HepG2 (cell line): Measurements from ENCODE around the gene AURKA. TPM values are rescaled to one million over a fixed set of nuclear protein-coding genes. Genes with fewer than 3 reads are reported as not detected.

Experiments
- LCORL ChIP-seq, 2 experiments: fragments of 450-650 bp in 1 of 2; sonication (generic) in 1 of 2; formaldehyde crosslinking in 1 of 2; IDR thresholded peaks; 2 replicates each; pipeline versions ENCODE4 v1.5.0 to v1.6.1; 2017 to 2020; ENCODE audit warnings: antibody characterized with exemption in 1 of 2, missing genetic modification reagents in 1 of 2
- MAZ ChIP-seq, 2 experiments: sonication (generic) in 1 of 2; formaldehyde crosslinking in 1 of 2; IDR thresholded peaks; 2 replicates each; pipeline versions ENCODE4 v1.5.0 to v1.6.1; 2012 to 2020; ENCODE audit warnings: low read depth in 2 of 2, mild to moderate bottlenecking in 2 of 2, borderline replicate concordance in 1 of 2, improper control_type of control experiment in 1 of 2, low read length in 1 of 2, missing genetic modification reagents in 1 of 2, moderate library complexity in 1 of 2
- MEIS1 ChIP-seq: sonication (generic); formaldehyde crosslinking; IDR thresholded peaks from 2 replicates; pipeline ENCODE4 v1.9.0; 2021; ENCODE audit warnings: mild to moderate bottlenecking, missing genetic modification reagents, moderate library complexity, borderline replicate concordance
- TAF15 ChIP-seq: fragments of 200-400 bp; formaldehyde crosslinking; IDR thresholded peaks from one replicate; pipeline ENCODE4 v1.6.1; 2018; ENCODE audit warnings: mild to moderate bottlenecking, low read depth, low read length; ENCODE audit not compliant: poor library complexity, severe bottlenecking
- TBX3 ChIP-seq: fragments of 450-650 bp; IDR thresholded peaks from 2 replicates; pipeline ENCODE4 v1.6.1; 2017; ENCODE audit warnings: antibody characterized with exemption, mild to moderate bottlenecking, inconsistent platforms, borderline replicate concordance
- TSC22D2 ChIP-seq: sonication (generic); formaldehyde crosslinking; IDR thresholded peaks from 2 replicates; pipeline ENCODE4 v1.5.1; 2020; ENCODE audit warnings: missing genetic modification reagents, mild to moderate bottlenecking, borderline replicate concordance
- ZFAT ChIP-seq: sonication (generic); formaldehyde crosslinking; conservative IDR thresholded peaks from 2 replicates; pipeline ENCODE4 v1.8.1; 2023; ENCODE audit warnings: missing genetic modification reagents, inconsistent platforms
- ZFP62 ChIP-seq: sonication (generic); formaldehyde crosslinking; IDR thresholded peaks from 2 replicates; pipeline ENCODE4 v1.4.0; 2020; ENCODE audit warnings: missing genetic modification reagents
- ZNF138 ChIP-seq: sonication (generic); formaldehyde crosslinking; IDR thresholded peaks from 2 replicates; pipeline ENCODE4 v1.5.0; 2020; ENCODE audit warnings: mild to moderate bottlenecking, low read depth, missing genetic modification reagents
- ZNF282 ChIP-seq: fragments of 450-650 bp; IDR thresholded peaks from 2 replicates; pipeline ENCODE4 v1.6.1; 2018; ENCODE audit not compliant: partially characterized antibody
- ZSCAN29 ChIP-seq: sonication (generic); formaldehyde crosslinking; conservative IDR thresholded peaks from 2 replicates; pipeline ENCODE4 v1.4.0; 2020; ENCODE audit warnings: mild to moderate bottlenecking, missing genetic modification reagents
- polyA plus RNA-seq, 8 experiments: library from polyadenylated mRNA; depleted of rRNA in 3 of 8; stranded (reverse) in 7 of 8; unstranded in 1 of 8; fragments of >200 nt; fragmentation: Illumina TruSeq in 4 of 8; extraction: Trizol in 4 of 8; gene quantifications; 2 replicates each; pipeline versions ENCODE4 v1.2.1 to v1.2.3, GENCODE V29; 2011 to 2016; ENCODE audit warnings: low read depth in 4 of 8, missing spikeins in 1 of 8, mixed read lengths in 1 of 8; ENCODE audit not compliant: insufficient read depth in 1 of 8
- total RNA-seq, 5 experiments: library from RNA; depleted of rRNA; stranded (reverse); fragments of >200 nt; fragmentation: Illumina TruSeq; extraction: Trizol; gene quantifications; 2 replicates each; pipeline ENCODE4 v1.2.3, GENCODE V29; 2016; ENCODE audit warnings: low read depth in 1 of 5
- TF ChIP-seq, protein P1 (sequence below): sonication (generic); formaldehyde crosslinking; IDR thresholded peaks from 2 replicates; pipeline ENCODE4 v1.4.0; 2020; ENCODE audit warnings: missing genetic modification reagents, mild to moderate bottlenecking, borderline replicate concordance
- TF ChIP-seq, protein P2 (sequence below): sonication (generic); formaldehyde crosslinking; IDR thresholded peaks from 2 replicates; pipeline ENCODE4 v1.5.1; 2020; ENCODE audit warnings: mild to moderate bottlenecking, missing genetic modification reagents
- TF ChIP-seq, protein P3 (sequence below): sonication (generic); formaldehyde crosslinking; IDR thresholded peaks from 2 replicates; pipeline ENCODE4 v1.4.0; 2020; ENCODE audit warnings: missing genetic modification reagents
- TF ChIP-seq, protein P4 (sequence below): sonication (generic); formaldehyde crosslinking; conservative IDR thresholded peaks from 2 replicates; pipeline ENCODE4 v1.4.0; 2020; ENCODE audit warnings: missing genetic modification reagents
- TF ChIP-seq, protein P5 (sequence below): sonication (generic); formaldehyde crosslinking; IDR thresholded peaks from 2 replicates; pipeline ENCODE4 v1.4.0; 2020; ENCODE audit warnings: missing genetic modification reagents

Gene AURKA
- total and polyA plus RNA-seq, 2 of the 13 experiments (the other 11 are each of a cell fraction or from before 2014, with no cell fraction given): 96.4 to 224 TPM

DNA sequence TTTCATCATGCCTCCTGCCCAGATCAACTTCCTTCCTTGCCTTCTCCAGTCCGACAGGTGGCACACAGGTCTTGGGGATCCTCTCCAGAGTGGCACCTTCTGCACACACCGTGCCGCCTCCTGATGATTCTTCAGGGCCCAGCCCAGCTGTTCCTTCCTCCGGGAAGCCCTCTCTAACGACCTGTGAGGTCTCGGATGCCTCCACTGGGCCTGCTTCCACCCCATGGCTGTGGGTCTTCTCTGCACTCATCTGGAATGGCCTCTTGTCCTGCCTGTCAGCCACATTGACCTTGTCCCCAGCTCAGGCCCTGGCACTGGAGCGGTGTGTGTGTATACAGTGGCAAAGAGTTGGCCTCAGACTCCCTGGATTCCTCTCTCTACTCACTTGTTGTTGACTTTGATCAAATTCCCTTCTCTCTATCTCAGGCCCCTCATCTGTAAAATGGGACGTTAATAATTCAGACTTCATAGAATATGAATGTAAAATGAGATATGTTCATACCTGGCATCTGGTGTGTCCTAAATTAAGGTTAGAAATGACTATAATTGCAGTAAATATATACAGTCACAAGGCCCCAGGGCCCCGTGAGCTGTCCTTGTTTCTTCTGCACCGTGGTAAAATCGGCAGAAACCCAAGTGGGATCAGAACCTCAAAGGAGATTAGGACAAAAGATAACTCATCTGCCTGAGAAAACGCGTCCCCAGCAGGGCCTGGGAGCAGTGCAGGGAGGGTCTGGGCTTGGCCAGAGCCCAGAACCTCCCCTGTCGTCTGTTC lies 31.7 kb downstream of the AURKA start (continued):
- TF ChIP-seq, protein P1, sequence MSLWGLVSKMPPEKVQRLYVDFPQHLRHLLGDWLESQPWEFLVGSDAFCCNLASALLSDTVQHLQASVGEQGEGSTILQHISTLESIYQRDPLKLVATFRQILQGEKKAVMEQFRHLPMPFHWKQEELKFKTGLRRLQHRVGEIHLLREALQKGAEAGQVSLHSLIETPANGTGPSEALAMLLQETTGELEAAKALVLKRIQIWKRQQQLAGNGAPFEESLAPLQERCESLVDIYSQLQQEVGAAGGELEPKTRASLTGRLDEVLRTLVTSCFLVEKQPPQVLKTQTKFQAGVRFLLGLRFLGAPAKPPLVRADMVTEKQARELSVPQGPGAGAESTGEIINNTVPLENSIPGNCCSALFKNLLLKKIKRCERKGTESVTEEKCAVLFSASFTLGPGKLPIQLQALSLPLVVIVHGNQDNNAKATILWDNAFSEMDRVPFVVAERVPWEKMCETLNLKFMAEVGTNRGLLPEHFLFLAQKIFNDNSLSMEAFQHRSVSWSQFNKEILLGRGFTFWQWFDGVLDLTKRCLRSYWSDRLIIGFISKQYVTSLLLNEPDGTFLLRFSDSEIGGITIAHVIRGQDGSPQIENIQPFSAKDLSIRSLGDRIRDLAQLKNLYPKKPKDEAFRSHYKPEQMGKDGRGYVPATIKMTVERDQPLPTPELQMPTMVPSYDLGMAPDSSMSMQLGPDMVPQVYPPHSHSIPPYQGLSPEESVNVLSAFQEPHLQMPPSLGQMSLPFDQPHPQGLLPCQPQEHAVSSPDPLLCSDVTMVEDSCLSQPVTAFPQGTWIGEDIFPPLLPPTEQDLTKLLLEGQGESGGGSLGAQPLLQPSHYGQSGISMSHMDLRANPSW (CRISPR knock-in tag): no peak; the same call in 1 of the 2 replicates
- TF ChIP-seq, protein P2, sequence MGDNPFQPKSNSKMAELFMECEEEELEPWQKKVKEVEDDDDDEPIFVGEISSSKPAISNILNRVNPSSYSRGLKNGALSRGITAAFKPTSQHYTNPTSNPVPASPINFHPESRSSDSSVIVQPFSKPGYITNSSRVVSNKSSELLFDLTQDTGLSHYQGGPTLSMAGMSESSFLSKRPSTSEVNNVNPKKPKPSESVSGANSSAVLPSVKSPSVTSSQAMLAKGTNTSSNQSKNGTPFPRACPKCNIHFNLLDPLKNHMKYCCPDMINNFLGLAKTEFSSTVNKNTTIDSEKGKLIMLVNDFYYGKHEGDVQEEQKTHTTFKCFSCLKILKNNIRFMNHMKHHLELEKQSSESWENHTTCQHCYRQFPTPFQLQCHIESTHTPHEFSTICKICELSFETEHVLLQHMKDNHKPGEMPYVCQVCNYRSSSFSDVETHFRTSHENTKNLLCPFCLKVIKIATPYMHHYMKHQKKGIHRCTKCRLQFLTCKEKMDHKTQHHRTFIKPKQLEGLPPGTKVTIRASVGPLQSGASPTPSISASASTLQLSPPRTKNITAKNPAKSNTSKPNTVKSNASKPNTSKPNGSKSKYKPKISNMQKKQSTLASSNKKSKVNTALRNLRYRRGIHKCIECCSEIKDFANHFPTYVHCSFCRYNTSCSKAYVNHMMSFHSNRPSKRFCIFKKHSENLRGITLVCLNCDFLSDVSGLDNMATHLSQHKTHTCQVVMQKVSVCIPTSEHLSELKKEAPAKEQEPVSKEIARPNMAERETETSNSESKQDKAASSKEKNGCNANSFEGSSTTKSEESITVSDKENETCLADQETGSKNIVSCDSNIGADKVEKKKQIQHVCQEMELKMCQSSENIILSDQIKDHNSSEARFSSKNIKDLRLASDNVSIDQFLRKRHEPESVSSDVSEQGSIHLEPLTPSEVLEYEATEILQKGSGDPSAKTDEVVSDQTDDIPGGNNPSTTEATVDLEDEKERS: no peak; the same call in 1 of the 2 replicates
- TF ChIP-seq, protein P3, sequence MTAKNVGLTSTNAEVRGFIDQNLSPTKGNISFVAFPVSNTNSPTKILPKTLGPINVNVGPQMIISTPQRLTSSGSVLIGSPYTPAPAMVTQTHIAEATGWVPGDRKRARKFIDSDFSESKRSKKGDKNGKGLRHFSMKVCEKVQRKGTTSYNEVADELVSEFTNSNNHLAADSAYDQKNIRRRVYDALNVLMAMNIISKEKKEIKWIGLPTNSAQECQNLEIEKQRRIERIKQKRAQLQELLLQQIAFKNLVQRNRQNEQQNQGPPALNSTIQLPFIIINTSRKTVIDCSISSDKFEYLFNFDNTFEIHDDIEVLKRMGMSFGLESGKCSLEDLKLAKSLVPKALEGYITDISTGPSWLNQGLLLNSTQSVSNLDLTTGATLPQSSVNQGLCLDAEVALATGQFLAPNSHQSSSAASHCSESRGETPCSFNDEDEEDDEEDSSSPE (CRISPR knock-in tag): no peak
- TF ChIP-seq ZSCAN29 (CRISPR knock-in tag) (peak; percentile 71; the same call in 1 of the 2 replicates), TAF15 (no peak), ZFP62 (no peak), ZNF282 (no peak), LCORL (IDR thresholded peaks at IDR 0.05) (no peak), LCORL (CRISPR knock-in tag; IDR thresholded peaks at IDR 0.05) (peak; percentile 51), MAZ (IDR thresholded peaks at IDR 0.05; ENCODE audit: borderline replicate concordance, low read depth, low read length) (0 out of 2 replicates have a peak, but pooled peaks have one; percentile 11), MAZ (CRISPR knock-in tag; IDR thresholded peaks at IDR 0.05; ENCODE audit: low read depth) (no peak; the same call in none of the 2 replicates), ZNF138 (no peak), TSC22D2 (0 out of 2 replicates have a peak, but pooled peaks have one; percentile 51), TBX3 (no peak), ZFAT (CRISPR knock-in tag) (no peak), MEIS1 (CRISPR knock-in tag) (peak; percentile 37; the same call in 1 of the 2 replicates)
- TF ChIP-seq, protein P4, sequence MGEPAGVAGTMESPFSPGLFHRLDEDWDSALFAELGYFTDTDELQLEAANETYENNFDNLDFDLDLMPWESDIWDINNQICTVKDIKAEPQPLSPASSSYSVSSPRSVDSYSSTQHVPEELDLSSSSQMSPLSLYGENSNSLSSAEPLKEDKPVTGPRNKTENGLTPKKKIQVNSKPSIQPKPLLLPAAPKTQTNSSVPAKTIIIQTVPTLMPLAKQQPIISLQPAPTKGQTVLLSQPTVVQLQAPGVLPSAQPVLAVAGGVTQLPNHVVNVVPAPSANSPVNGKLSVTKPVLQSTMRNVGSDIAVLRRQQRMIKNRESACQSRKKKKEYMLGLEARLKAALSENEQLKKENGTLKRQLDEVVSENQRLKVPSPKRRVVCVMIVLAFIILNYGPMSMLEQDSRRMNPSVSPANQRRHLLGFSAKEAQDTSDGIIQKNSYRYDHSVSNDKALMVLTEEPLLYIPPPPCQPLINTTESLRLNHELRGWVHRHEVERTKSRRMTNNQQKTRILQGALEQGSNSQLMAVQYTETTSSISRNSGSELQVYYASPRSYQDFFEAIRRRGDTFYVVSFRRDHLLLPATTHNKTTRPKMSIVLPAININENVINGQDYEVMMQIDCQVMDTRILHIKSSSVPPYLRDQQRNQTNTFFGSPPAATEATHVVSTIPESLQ (CRISPR knock-in tag): no peak
- TF ChIP-seq, protein P5, sequence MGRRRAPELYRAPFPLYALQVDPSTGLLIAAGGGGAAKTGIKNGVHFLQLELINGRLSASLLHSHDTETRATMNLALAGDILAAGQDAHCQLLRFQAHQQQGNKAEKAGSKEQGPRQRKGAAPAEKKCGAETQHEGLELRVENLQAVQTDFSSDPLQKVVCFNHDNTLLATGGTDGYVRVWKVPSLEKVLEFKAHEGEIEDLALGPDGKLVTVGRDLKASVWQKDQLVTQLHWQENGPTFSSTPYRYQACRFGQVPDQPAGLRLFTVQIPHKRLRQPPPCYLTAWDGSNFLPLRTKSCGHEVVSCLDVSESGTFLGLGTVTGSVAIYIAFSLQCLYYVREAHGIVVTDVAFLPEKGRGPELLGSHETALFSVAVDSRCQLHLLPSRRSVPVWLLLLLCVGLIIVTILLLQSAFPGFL: no peak
